Brain microvascular endothelial cell (primary cell): ENCODE data around the gene TANGO6.

Experiments
- DNase-seq: peaks from one replicate; pipeline ENCODE4 v3.0.0-alpha.2; 2020
- H3K27ac ChIP-seq: fragments of 250-450 bp; sonication (Bioruptor Pico); 2 replicates; pipeline ENCODE4 v1.5.1; 2020; ENCODE audit warnings: mild to moderate bottlenecking, moderate library complexity
- H3K27me3 ChIP-seq: fragments of 250-450 bp; sonication (Bioruptor Pico); replicated peaks from 2 replicates; pipeline ENCODE4 v1.5.1; 2020; ENCODE audit warnings: mild to moderate bottlenecking
- H3K36me3 ChIP-seq: fragments of 250-450 bp; sonication (Bioruptor Pico); replicated peaks from 2 replicates; pipeline ENCODE4 v1.5.1; 2020; ENCODE audit warnings: mild to moderate bottlenecking
- H3K4me3 ChIP-seq: 2 replicates; pipeline ENCODE4 v1.5.1; 2011; ENCODE audit warnings: low read depth, mild to moderate bottlenecking, control low read depth, low read length, moderate library complexity
- in situ Hi-C: cut with HindIII; loops from 2 replicates; pipeline ENCODE4 v1.10.0; 2017; ENCODE audit warnings: low sequenced_read_pairs, low pct_ligation_motif_present
- TF ChIP-seq, protein P1 (sequence below): IDR thresholded peaks from 2 replicates; pipeline ENCODE4 v1.5.1; 2011; ENCODE audit warnings: low read depth, mild to moderate bottlenecking, moderate library complexity, low read length, control low read depth, inconsistent platforms; ENCODE audit errors: missing control alignments

The TANGO6 gene

GRCh38 chr16:69069504-69069903 lies 226.2 kb downstream of the TANGO6 start:
- no peaks in the 10 kb centered on the region for H3K36me3 ChIP-seq
- no peak for DNase-seq
- no peaks in the 10 kb centered on the region for H3K27me3 ChIP-seq
- in situ Hi-C loops: no loop called here
- TF ChIP-seq, protein P1, sequence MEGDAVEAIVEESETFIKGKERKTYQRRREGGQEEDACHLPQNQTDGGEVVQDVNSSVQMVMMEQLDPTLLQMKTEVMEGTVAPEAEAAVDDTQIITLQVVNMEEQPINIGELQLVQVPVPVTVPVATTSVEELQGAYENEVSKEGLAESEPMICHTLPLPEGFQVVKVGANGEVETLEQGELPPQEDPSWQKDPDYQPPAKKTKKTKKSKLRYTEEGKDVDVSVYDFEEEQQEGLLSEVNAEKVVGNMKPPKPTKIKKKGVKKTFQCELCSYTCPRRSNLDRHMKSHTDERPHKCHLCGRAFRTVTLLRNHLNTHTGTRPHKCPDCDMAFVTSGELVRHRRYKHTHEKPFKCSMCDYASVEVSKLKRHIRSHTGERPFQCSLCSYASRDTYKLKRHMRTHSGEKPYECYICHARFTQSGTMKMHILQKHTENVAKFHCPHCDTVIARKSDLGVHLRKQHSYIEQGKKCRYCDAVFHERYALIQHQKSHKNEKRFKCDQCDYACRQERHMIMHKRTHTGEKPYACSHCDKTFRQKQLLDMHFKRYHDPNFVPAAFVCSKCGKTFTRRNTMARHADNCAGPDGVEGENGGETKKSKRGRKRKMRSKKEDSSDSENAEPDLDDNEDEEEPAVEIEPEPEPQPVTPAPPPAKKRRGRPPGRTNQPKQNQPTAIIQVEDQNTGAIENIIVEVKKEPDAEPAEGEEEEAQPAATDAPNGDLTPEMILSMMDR: no peak
- H3K4me3 ChIP-seq: no peak overlapping the region
- no peak overlapping the region for H3K27ac ChIP-seq

- TF ChIP-seq, protein P1: no peak
- H3K4me3 ChIP-seq: no peak overlapping the region
- DNase-seq: no peak
- H3K27ac ChIP-seq: no peak overlapping the region
- no peaks in the 10 kb centered on the region for H3K36me3 ChIP-seq
- no peaks in the 10 kb centered on the region for H3K27me3 ChIP-seq
- in situ Hi-C loops: no loop called here
Observed at GRCh38 chr16:69071036-69071435, 227.7 kb downstream of the TANGO6 start.

DNA sequence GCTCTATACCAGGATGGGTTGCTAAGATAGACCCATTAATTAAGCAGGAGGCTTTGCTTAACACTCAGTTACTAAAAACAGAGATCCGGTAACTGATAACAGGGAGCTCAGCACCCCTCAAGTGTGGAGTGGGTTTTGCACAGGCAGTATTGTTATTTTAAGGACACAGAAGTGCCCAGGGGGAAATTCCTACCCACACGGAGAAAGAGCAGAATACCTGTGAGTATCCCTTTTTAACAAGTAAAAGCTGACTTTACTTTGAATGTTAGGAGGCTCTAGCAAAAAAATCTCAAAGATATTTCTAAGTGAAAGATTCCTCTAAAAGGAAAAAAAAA lies 229.3 kb downstream of the TANGO6 start:
- in situ Hi-C loops: no loop called here
- Histone ChIP-seq H3K27me3 (no peaks in the 10 kb centered on the region), H3K27ac (no peak overlapping the region), H3K36me3 (no peaks in the 10 kb centered on the region), H3K4me3 (no peak overlapping the region)
- TF ChIP-seq, protein P1: no peak
- DNase-seq: no peak

DNA sequence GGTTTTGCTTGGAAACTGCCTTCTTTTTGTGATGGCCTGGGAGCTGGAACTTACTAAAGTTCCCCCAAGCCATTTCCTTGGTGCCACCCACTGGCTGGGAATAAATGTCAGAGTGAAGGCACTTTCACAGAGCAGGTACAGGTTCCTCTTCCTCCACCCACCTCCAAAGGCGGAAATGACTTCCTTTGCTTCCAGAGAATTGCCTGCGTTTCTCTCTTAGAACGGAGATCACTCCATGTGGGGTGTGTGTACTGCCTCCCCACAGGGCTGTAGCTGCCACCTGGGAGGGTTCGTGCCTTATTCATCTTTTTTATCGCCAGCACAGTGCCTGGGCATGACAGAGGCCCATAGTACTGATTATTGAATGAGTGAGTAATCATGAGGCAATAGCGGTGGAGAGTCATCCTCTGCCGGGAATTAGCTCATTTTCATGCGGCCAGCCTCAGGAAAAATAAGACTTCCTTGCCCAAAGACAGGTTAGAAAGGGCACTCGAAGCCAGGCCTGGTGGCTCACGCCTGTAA lies 229.9 kb downstream of the TANGO6 start:
- in situ Hi-C loops: no loop called here
- peak; percentile 80 for DNase-seq

DNA sequence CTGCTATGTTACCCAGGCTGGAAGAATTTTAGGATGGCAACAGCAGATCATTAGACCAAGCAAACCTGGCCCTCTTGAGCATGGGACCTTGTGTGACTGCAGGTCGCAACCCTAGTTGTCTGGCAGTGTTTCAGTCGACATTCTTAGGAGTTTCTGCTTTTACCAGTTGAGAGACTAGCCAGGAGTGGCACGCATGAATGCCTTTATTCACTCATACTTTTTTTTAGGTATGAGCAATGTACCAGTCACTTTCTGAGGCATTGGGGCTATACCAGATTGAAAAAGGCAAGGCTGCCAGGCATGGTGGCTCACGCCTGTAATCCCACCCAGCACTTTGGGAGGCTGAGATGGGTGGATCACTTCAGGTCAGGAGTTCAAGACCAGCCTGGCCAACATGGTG lies 233.9 kb downstream of the TANGO6 start:
- TF ChIP-seq, protein P1: no peak
- no peak overlapping the region for H3K4me3 ChIP-seq
- H3K36me3 ChIP-seq: no peaks in the 10 kb centered on the region
- no peak overlapping the region for H3K27ac ChIP-seq
- in situ Hi-C loops: no loop called here
- H3K27me3 ChIP-seq: no peaks in the 10 kb centered on the region
- no peak for DNase-seq

More for the DNA sequence above, 229.9 kb downstream of the TANGO6 start:
- TF ChIP-seq, protein P1: no peak
- no peaks in the 10 kb centered on the region for H3K36me3 ChIP-seq
- H3K27me3 ChIP-seq: no peaks in the 10 kb centered on the region
- H3K4me3 ChIP-seq: no peak overlapping the region
- peak overlapping the region; percentile 31 for H3K27ac ChIP-seq

- no peaks in the 10 kb centered on the region for H3K27me3 ChIP-seq
- in situ Hi-C loops: no loop called here
- no peak for DNase-seq
- TF ChIP-seq, protein P1: no peak
- H3K4me3 ChIP-seq: no peak overlapping the region
- no peaks in the 10 kb centered on the region for H3K36me3 ChIP-seq
- H3K27ac ChIP-seq: no peak overlapping the region
Observed at GRCh38 chr16:69078073-69078472, 234.7 kb downstream of the TANGO6 start.
